HepG2 (cell line): ENCODE measurements around the gene SLC26A5. TPM values are rescaled to one million over a fixed set of nuclear protein-coding genes. Genes with fewer than 3 reads are reported as not detected.

Experiments
- CC2D1A ChIP-seq: sonication (generic); formaldehyde crosslinking; IDR thresholded peaks from 2 replicates; pipeline ENCODE4 v1.8.1; 2023; ENCODE audit warnings: mild to moderate bottlenecking, missing genetic modification reagents
- ELF3 ChIP-seq: IDR thresholded peaks from 2 replicates; pipeline ENCODE4 v1.6.1; 2016; ENCODE audit warnings: missing genetic modification reagents, missing compliant biosample characterization
- ISX ChIP-seq: sonication (generic); formaldehyde crosslinking; conservative IDR thresholded peaks from 2 replicates; pipeline ENCODE4 v1.5.0; 2020; ENCODE audit warnings: missing genetic modification reagents
- KAT7 ChIP-seq: IDR thresholded peaks from 2 replicates; pipeline ENCODE4 v1.6.1; 2018; ENCODE audit warnings: borderline replicate concordance, missing compliant biosample characterization
- KDM6A ChIP-seq: IDR thresholded peaks from 2 replicates; pipeline ENCODE4 v1.6.1; 2016; ENCODE audit warnings: low read depth
- MTF1 ChIP-seq: sonication (generic); formaldehyde crosslinking; IDR thresholded peaks from 2 replicates; pipeline ENCODE4 v1.5.0; 2020; ENCODE audit warnings: missing genetic modification reagents
- NFE2L2 ChIP-seq: fragments of 150-350 bp; IDR thresholded peaks from 2 replicates; pipeline ENCODE4 v1.6.1; 2014; ENCODE audit warnings: low read length
- NFKBIZ ChIP-seq: IDR thresholded peaks from 2 replicates; pipeline ENCODE4 v1.6.1; 2018; ENCODE audit warnings: missing genetic modification reagents, missing compliant biosample characterization
- PAX8 ChIP-seq: sonication (generic); formaldehyde crosslinking; IDR thresholded peaks from 2 replicates; pipeline ENCODE4 v1.8.0; 2022; ENCODE audit warnings: mild to moderate bottlenecking, missing genetic modification reagents, borderline replicate concordance
- RARA ChIP-seq: IDR thresholded peaks from 2 replicates; pipeline ENCODE4 v1.6.1; 2016; ENCODE audit warnings: missing genetic modification reagents, missing compliant biosample characterization
- SALL2 ChIP-seq: sonication (generic); formaldehyde crosslinking; IDR thresholded peaks from 2 replicates; pipeline ENCODE4 v1.8.1; 2023; ENCODE audit warnings: mild to moderate bottlenecking, missing genetic modification reagents, inconsistent platforms
- SMYD3 ChIP-seq: sonication (generic); formaldehyde crosslinking; IDR thresholded peaks from 2 replicates; pipeline ENCODE4 v1.8.1; 2023; ENCODE audit warnings: mild to moderate bottlenecking, missing genetic modification reagents
- SOX5 ChIP-seq: IDR thresholded peaks from 2 replicates; pipeline ENCODE4 v1.6.1; 2016; ENCODE audit warnings: borderline replicate concordance
- TARDBP ChIP-seq: sonication (generic); formaldehyde crosslinking; IDR thresholded peaks from 2 replicates; pipeline ENCODE4 v1.8.0; 2022; ENCODE audit warnings: mild to moderate bottlenecking, missing genetic modification reagents
- TBL1XR1 ChIP-seq: fragments of 150-350 bp; IDR thresholded peaks from 2 replicates; pipeline ENCODE4 v1.6.1; 2014; ENCODE audit warnings: borderline replicate concordance, low read length; ENCODE audit not compliant: partially characterized antibody
- ZNF101 ChIP-seq: sonication (generic); formaldehyde crosslinking; IDR thresholded peaks from 2 replicates; pipeline ENCODE4 v1.4.0; 2020; ENCODE audit warnings: mild to moderate bottlenecking, low read depth, missing genetic modification reagents, borderline replicate concordance
- ZNF136 ChIP-seq: sonication (generic); formaldehyde crosslinking; IDR thresholded peaks from 2 replicates; pipeline ENCODE4 v1.8.1; 2022; ENCODE audit warnings: low read depth, mild to moderate bottlenecking, moderate library complexity, missing genetic modification reagents
- ZNF225 ChIP-seq: sonication (generic); formaldehyde crosslinking; IDR thresholded peaks from 2 replicates; pipeline ENCODE4 v1.4.0; 2020; ENCODE audit warnings: mild to moderate bottlenecking, missing genetic modification reagents
- ZNF619 ChIP-seq: sonication (generic); formaldehyde crosslinking; IDR thresholded peaks from 2 replicates; pipeline ENCODE4 v1.4.0; 2020; ENCODE audit warnings: mild to moderate bottlenecking, missing genetic modification reagents
- ZNF644 ChIP-seq: IDR thresholded peaks from 2 replicates; pipeline ENCODE4 v1.6.1; 2016; ENCODE audit warnings: low read depth
- polyA plus RNA-seq, 8 experiments: library from polyadenylated mRNA; depleted of rRNA in 3 of 8; stranded (reverse) in 7 of 8; unstranded in 1 of 8; fragments of >200 nt; fragmentation: Illumina TruSeq in 4 of 8; extraction: Trizol in 4 of 8; gene quantifications; 2 replicates each; pipeline versions ENCODE4 v1.2.1 to v1.2.3, GENCODE V29; 2011 to 2016; ENCODE audit warnings: low read depth in 4 of 8, missing spikeins in 1 of 8, mixed read lengths in 1 of 8; ENCODE audit not compliant: insufficient read depth in 1 of 8
- total RNA-seq, 5 experiments: library from RNA; depleted of rRNA; stranded (reverse); fragments of >200 nt; fragmentation: Illumina TruSeq; extraction: Trizol; gene quantifications; 2 replicates each; pipeline ENCODE4 v1.2.3, GENCODE V29; 2016; ENCODE audit warnings: low read depth in 1 of 5
- TF ChIP-seq, protein P1 (sequence below): sonication (generic); formaldehyde crosslinking; IDR thresholded peaks from 2 replicates; pipeline ENCODE4 v1.4.0; 2020; ENCODE audit warnings: missing genetic modification reagents, mild to moderate bottlenecking, borderline replicate concordance
- TF ChIP-seq, protein P2 (sequence below): sonication (generic); formaldehyde crosslinking; IDR thresholded peaks from 2 replicates; pipeline ENCODE4 v1.4.0; 2020; ENCODE audit warnings: missing genetic modification reagents, borderline replicate concordance
- TF ChIP-seq, protein P3 (sequence below): sonication (generic); formaldehyde crosslinking; conservative IDR thresholded peaks from 2 replicates; pipeline ENCODE4 v1.5.0; 2020; ENCODE audit warnings: missing genetic modification reagents
- TF ChIP-seq, protein P4 (sequence below): sonication (generic); formaldehyde crosslinking; IDR thresholded peaks from 2 replicates; pipeline ENCODE4 v1.5.0; 2020; ENCODE audit warnings: mild to moderate bottlenecking, missing genetic modification reagents

The SLC26A5 gene
- total and polyA plus RNA-seq, 2 of the 13 experiments (the other 11 are each of a cell fraction or from before 2014, with no cell fraction given): 0.08 to 0.11 TPM

DNA sequence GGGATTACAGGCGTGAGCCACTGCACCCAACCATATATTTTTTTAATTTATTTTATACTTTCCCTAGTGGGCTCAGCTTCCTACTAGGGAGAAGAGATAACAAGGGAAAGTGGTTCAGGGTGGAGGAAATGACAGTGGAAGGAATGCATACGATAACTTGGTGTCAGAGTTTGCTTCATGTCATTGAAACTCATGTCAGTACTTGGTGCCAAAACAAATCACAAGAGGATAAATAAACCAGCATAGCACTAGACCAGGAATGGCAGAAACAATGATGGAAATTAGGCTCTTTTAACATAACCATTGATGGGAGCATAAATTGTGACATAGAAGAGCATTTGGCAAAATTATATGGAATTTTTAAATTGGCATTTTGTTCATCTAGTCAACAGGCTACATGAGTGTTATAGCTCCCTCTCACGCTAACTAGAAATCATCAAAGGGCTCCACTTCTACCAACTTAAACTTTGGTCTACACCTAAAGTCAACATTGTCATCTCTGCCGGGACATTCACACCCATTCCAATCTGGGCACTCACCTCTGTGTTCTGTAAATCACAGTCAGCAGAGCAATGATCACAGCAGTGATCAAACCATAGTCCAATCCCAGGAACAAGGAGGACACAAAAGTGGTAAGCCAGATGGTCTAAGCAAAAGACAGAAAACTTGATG, 57.4 kb downstream of the SLC26A5 start (continued):
- TF ChIP-seq, protein P1, sequence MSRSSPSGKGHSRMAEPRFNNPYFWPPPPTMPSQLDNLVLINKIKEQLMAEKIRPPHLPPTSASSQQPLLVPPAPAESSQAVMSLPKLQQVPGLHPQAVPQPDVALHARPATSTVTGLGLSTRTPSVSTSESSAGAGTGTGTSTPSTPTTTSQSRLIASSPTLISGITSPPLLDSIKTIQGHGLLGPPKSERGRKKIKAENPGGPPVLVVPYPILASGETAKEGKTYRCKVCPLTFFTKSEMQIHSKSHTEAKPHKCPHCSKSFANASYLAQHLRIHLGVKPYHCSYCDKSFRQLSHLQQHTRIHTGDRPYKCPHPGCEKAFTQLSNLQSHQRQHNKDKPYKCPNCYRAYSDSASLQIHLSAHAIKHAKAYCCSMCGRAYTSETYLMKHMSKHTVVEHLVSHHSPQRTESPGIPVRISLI (CRISPR knock-in tag): no peak
- TF ChIP-seq CC2D1A: no peak
- TF ChIP-seq NFKBIZ (CRISPR knock-in tag): no peak
- TF ChIP-seq TBL1XR1: no peak
- no peak for TF ChIP-seq MTF1
- TF ChIP-seq, protein P2, sequence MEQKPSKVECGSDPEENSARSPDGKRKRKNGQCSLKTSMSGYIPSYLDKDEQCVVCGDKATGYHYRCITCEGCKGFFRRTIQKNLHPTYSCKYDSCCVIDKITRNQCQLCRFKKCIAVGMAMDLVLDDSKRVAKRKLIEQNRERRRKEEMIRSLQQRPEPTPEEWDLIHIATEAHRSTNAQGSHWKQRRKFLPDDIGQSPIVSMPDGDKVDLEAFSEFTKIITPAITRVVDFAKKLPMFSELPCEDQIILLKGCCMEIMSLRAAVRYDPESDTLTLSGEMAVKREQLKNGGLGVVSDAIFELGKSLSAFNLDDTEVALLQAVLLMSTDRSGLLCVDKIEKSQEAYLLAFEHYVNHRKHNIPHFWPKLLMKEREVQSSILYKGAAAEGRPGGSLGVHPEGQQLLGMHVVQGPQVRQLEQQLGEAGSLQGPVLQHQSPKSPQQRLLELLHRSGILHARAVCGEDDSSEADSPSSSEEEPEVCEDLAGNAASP: peak; percentile 59; the same call in 1 of the 2 replicates
- TF ChIP-seq RARA (CRISPR knock-in tag): peak; percentile 52
- peak; percentile 68; the same call in 1 of the 2 replicates for TF ChIP-seq ELF3 (CRISPR knock-in tag)
- TF ChIP-seq SMYD3 (CRISPR knock-in tag): no peak
- TF ChIP-seq PAX8 (CRISPR knock-in tag): no peak
- TF ChIP-seq ZNF136: no peak
- TF ChIP-seq ZNF225: no peak
- TF ChIP-seq, protein P3, sequence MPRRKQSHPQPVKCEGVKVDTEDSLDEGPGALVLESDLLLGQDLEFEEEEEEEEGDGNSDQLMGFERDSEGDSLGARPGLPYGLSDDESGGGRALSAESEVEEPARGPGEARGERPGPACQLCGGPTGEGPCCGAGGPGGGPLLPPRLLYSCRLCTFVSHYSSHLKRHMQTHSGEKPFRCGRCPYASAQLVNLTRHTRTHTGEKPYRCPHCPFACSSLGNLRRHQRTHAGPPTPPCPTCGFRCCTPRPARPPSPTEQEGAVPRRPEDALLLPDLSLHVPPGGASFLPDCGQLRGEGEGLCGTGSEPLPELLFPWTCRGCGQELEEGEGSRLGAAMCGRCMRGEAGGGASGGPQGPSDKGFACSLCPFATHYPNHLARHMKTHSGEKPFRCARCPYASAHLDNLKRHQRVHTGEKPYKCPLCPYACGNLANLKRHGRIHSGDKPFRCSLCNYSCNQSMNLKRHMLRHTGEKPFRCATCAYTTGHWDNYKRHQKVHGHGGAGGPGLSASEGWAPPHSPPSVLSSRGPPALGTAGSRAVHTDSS (CRISPR knock-in tag): no peak
- TF ChIP-seq ZNF101 (CRISPR knock-in tag): no peak
- peak; percentile 80; the same call in 1 of the 2 replicates for TF ChIP-seq TARDBP
- peak; percentile 54; the same call in 1 of the 2 replicates for TF ChIP-seq SOX5 (CRISPR knock-in tag)
- TF ChIP-seq SALL2: no peak
- TF ChIP-seq ZNF644 (CRISPR knock-in tag): peak; percentile 80; the same call in 1 of the 2 replicates
- TF ChIP-seq, protein P4, sequence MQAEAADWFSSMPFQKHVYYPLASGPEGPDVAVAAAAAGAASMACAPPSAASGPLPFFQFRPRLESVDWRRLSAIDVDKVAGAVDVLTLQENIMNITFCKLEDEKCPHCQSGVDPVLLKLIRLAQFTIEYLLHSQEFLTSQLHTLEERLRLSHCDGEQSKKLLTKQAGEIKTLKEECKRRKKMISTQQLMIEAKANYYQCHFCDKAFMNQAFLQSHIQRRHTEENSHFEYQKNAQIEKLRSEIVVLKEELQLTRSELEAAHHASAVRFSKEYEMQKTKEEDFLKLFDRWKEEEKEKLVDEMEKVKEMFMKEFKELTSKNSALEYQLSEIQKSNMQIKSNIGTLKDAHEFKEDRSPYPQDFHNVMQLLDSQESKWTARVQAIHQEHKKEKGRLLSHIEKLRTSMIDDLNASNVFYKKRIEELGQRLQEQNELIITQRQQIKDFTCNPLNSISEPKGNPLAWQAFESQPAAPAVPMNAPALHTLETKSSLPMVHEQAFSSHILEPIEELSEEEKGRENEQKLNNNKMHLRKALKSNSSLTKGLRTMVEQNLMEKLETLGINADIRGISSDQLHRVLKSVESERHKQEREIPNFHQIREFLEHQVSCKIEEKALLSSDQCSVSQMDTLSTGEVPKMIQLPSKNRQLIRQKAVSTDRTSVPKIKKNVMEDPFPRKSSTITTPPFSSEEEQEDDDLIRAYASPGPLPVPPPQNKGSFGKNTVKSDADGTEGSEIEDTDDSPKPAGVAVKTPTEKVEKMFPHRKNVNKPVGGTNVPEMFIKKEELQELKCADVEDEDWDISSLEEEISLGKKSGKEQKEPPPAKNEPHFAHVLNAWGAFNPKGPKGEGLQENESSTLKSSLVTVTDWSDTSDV: no peak
- no peak for TF ChIP-seq ZNF619 (CRISPR knock-in tag)
- no peak for TF ChIP-seq KAT7
- TF ChIP-seq NFE2L2: no peak
- no peak for TF ChIP-seq ISX (CRISPR knock-in tag)
- peak; percentile 87 for TF ChIP-seq KDM6A
